RWPE2 (cell line): Measurements from ENCODE around the gene FANCC.

Experiments
- ATAC-seq: fragments of 200-7000 bp; cut with Tn5 transposase; 3 replicates; pipeline ENCODE4 v1.9.1; 2021; ENCODE audit warnings: low read depth
- DNase-seq: peaks from one replicate; pipeline ENCODE4 v3.0.0-alpha.2; 2020; ENCODE audit warnings: low spot score
- H3K27ac ChIP-seq: fragments of 450-650 bp; 2 replicates; pipeline ENCODE4 v1.5.1; 2017; ENCODE audit warnings: mild to moderate bottlenecking; ENCODE audit not compliant: poor library complexity, severe bottlenecking
- H3K27me3 ChIP-seq: fragments of 250-450 bp; sonication (Bioruptor Pico); 2 replicates; pipeline ENCODE4 v1.5.1; 2021; ENCODE audit warnings: mild to moderate bottlenecking, moderate library complexity; ENCODE audit not compliant: insufficient read depth, poor library complexity, severe bottlenecking
- H3K36me3 ChIP-seq: fragments of 250-450 bp; sonication (Bioruptor Pico); 2 replicates; pipeline ENCODE4 v1.5.1; 2020; ENCODE audit warnings: low read depth, mild to moderate bottlenecking, moderate library complexity
- H3K4me1 ChIP-seq: fragments of 250-450 bp; sonication (Bioruptor Pico); 2 replicates; pipeline ENCODE4 v1.5.1; 2021; ENCODE audit warnings: mild to moderate bottlenecking, moderate library complexity; ENCODE audit not compliant: insufficient read depth, poor library complexity, severe bottlenecking
- H3K4me3 ChIP-seq: fragments of 250-450 bp; sonication (Bioruptor Pico); 2 replicates; pipeline ENCODE4 v1.5.1; 2021; ENCODE audit warnings: mild to moderate bottlenecking, moderate library complexity; ENCODE audit not compliant: severe bottlenecking
- H3K9me3 ChIP-seq: fragments of 250-450 bp; sonication (Bioruptor Pico); 2 replicates; pipeline ENCODE4 v1.5.1; 2021; ENCODE audit warnings: mild to moderate bottlenecking, moderate library complexity; ENCODE audit not compliant: severe bottlenecking
- CTCF ChIP-seq: fragments of 450-650 bp; IDR thresholded peaks from one replicate; pipeline ENCODE4 v1.5.1; 2017; ENCODE audit warnings: mild to moderate bottlenecking, moderate library complexity; ENCODE audit not compliant: poor library complexity, severe bottlenecking

FANCC gene

GRCh38 chr9:95192631-95193030 lies 124.9 kb downstream of the FANCC start:
- Histone ChIP-seq H3K4me1 (peaks cover 2% of the 10 kb centered on the region), H3K36me3 (no peaks in the 10 kb centered on the region), H3K27ac (no peak overlapping the region), H3K27me3 (no peaks in the 10 kb centered on the region), H3K9me3 (no peaks in the 10 kb centered on the region), H3K4me3 (no peak overlapping the region)
- no peak for ATAC-seq
- no peak for TF ChIP-seq CTCF
- DNase-seq: no peak

DNA sequence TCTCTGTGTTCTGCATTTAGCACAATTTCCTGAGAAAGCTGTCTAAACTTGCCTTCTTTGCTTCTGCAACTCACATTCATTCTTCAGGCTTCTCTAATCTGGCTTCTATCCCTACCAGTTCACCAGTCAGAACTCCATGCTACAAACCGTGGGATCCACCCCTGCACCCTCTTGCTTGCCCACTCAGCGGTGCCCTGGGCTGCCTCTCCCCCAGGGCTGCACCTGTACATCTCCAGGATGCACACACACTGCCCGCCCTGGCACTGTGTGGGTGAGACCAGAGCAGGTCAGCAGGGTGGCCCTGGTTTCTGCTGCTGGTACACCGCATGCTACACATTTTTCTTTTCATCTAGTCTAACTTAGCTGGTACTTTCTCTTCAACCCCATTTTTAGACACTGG lies 127.1 kb downstream of the FANCC start:
- DNase-seq (no peak), ATAC-seq (no peak)
- Histone ChIP-seq H3K27me3 (no peaks in the 10 kb centered on the region), H3K4me3 (no peak overlapping the region), H3K36me3 (no peaks in the 10 kb centered on the region), H3K27ac (no peak overlapping the region), H3K4me1 (no peaks in the 10 kb centered on the region), H3K9me3 (no peaks in the 10 kb centered on the region)
- TF ChIP-seq CTCF: no peak

DNA sequence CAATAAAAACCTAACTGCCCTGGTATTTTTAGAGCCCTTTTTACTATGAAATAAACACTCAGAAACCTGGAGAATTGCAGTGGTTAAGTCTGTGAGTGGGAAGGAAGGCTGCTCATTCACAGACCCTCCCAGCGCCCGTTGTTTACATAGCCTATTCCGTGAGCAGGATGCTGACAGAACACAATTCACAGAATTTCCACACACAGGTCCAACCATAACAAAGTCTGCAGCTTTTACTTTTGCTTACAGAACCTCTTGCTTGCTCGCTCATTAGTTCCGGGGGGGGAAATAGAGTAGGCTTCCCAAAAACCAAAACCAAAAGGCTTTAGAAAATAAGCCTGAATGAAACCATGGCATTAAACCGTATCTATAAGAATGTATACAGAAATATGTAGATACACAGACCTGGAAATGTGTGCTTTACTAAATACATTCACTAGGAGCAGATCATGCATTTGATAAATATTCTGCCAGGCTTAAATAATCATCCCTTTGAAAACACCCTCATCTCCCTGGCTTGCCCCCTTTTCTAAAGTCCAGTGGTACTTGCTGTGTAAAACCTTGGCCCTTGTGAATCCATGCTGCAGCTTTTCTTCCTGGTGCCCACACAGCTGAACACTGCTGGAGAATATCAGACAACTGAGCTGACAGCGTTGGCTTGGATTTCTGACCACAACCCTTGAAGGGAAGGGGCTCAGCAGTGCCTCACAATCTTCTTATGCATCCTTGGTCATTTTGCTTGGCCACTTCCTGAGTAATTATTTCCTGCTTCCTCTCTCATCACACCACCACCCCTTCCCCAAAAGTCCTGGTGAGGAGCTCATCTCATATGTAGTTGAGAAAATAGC lies 128.0 kb downstream of the FANCC start:
- no peak for DNase-seq
- no peaks in the 10 kb centered on the region for H3K9me3 ChIP-seq
- no peak overlapping the region for H3K4me3 ChIP-seq
- TF ChIP-seq CTCF: no peak
- no peak for ATAC-seq
- H3K4me1 ChIP-seq: no peaks in the 10 kb centered on the region
- H3K27me3 ChIP-seq: no peaks in the 10 kb centered on the region
- no peak overlapping the region for H3K27ac ChIP-seq
- no peaks in the 10 kb centered on the region for H3K36me3 ChIP-seq

DNA sequence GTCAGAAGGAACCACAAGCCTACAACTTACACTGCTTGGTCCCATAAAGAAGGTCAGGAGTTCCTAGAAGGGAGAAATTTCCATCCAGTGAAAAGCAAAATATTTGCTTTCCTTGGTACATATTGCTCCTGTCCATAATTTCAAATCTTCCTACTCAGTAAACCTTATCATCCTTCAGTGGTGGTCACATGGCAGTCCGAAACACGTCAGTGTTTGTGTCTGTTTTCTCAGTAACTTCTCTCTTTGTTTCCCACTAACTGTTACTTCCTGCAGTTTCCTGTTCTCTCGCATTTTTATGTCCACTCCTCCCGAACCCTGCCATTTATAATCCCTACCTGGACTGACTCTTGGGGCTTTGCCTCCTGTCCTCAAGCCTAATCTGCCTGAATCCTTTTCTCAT lies 129.1 kb downstream of the FANCC start:
- no peaks in the 10 kb centered on the region for H3K4me1 ChIP-seq
- no peak overlapping the region for H3K27ac ChIP-seq
- no peak for DNase-seq
- no peaks in the 10 kb centered on the region for H3K27me3 ChIP-seq
- no peaks in the 10 kb centered on the region for H3K36me3 ChIP-seq
- H3K4me3 ChIP-seq: no peak overlapping the region
- H3K9me3 ChIP-seq: no peaks in the 10 kb centered on the region
- no peak for ATAC-seq
- TF ChIP-seq CTCF: no peak

DNA sequence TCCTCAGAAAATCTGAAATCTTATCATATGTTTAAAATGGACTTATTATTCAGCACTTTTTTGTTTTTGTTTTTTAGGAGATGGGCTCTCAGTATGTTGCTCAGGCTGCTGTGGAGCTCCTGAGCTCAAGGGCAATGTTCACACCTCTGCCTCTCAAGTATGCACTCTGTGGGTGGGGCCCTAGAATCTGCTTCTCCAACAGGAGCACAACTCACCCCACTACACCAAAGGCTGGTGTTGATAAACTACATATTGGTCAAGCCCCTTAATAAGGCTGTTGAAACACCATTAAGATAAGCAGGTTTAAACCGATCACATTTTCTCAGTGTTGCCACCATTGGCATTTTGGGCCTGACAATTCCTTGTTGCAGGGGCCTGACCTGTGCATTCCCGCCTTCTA lies 131.6 kb downstream of the FANCC start:
- Histone ChIP-seq H3K4me3 (no peak overlapping the region), H3K27ac (no peak overlapping the region), H3K27me3 (no peaks in the 10 kb centered on the region), H3K9me3 (no peaks in the 10 kb centered on the region), H3K4me1 (no peaks in the 10 kb centered on the region), H3K36me3 (no peaks in the 10 kb centered on the region)
- ATAC-seq: no peak
- no peak for TF ChIP-seq CTCF
- DNase-seq: no peak
